AG09319 (cell line): ENCODE measurements around the gene KCNC1.

Experiments
- DNase-seq: peaks from one replicate; pipeline ENCODE4 v3.0.0-alpha.2; 2010; ENCODE audit warnings: low read depth; ENCODE audit errors: extremely low read depth
- TF ChIP-seq, protein P1 (sequence below): IDR thresholded peaks from 2 replicates; pipeline ENCODE4 v1.5.1; 2011; ENCODE audit warnings: low read depth, mild to moderate bottlenecking, inconsistent platforms, low read length, moderate library complexity

The KCNC1 gene

DNA sequence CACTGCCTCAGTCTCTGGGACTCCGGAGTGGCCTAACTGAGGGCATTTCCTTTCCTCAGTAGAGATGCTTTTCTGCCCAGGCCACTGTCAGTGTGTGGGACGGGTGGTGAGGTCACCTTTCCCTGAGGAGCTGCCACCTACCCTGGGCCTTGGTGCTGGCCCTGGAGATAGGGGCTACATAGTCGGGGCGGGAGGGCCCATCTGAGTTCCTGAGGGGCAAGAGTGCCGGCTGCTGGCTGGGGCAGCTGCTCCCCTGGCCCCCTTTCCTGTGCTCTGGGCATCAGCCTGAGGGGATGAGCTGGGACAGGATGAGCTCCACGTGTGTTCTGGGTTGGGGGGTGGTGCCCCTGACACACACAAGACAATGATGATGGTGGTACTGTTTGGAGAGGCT lies 5.4 kb downstream of the KCNC1 start:
- TF ChIP-seq, protein P1, sequence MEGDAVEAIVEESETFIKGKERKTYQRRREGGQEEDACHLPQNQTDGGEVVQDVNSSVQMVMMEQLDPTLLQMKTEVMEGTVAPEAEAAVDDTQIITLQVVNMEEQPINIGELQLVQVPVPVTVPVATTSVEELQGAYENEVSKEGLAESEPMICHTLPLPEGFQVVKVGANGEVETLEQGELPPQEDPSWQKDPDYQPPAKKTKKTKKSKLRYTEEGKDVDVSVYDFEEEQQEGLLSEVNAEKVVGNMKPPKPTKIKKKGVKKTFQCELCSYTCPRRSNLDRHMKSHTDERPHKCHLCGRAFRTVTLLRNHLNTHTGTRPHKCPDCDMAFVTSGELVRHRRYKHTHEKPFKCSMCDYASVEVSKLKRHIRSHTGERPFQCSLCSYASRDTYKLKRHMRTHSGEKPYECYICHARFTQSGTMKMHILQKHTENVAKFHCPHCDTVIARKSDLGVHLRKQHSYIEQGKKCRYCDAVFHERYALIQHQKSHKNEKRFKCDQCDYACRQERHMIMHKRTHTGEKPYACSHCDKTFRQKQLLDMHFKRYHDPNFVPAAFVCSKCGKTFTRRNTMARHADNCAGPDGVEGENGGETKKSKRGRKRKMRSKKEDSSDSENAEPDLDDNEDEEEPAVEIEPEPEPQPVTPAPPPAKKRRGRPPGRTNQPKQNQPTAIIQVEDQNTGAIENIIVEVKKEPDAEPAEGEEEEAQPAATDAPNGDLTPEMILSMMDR = no peak
- no peak for DNase-seq

DNA sequence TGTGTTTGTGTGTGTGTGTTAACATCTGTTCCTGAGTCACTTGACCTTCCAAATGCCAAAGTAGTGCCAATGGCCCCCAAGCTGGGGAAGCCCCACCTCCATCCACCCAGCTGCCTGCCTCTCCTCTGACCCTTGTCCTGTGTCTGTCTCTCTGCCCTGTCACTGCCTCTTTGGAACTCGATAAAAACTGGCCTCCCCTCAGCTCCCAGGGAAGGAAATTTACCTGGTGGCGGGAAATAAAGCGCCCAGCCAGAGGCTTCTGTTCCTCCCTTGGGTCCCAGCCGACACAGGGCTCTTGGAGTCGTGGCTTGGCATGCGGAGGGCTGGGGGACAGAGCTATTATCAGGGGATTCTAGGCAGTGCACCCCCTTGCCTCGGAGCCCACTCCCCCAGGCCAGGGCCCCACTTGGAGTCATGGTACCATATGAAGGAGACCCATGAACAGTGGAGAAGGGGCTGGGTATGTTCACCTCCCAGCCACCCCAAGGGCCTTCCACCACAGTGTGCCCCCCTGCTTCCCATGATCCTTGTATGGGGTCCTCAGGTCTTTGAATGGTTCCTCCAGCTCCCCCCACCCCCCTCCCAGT lies 6.2 kb downstream of the KCNC1 start:
- TF ChIP-seq, protein P1 = no peak
- no peak for DNase-seq

DNA sequence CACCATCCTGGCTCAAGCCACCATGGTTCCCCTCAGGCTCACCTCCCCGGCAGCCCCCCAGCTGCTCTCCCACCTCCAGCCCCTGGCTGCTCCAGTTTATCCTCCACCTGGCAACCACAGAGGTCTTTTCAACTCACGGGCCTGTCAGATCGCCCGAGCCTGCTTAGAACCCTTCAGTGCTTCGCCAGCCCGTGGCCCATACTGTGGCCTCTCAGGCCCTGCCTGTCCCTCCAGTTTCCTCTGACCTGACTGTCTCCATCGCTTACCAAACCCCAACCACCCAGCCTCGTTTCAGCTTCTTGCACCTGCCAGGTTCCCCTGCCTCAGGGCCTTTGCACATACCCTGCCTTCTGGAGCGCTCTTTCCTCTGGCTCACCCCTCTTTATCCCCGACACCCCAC lies 6.9 kb downstream of the KCNC1 start:
- no peak for DNase-seq

DNA sequence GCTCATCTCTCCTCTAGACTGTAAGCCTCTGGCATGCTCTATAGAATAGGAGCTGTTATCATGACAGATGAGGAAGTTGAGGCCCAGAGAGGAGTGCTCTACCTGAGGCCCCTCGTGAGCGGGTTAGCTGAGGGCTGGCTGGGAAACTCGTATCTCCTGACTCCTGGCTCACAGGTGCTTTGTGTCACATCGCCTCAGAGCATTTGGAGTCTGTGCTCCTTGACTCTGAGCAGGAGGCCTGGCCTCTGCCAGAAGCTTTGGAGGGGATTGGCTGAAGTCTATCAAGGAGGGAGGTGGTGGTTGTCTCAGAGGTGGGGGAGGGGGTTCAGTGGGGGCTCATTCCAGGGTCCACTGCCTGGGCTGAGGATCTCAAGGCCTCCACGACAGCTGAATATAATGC lies 7.4 kb downstream of the KCNC1 start:
- DNase-seq = no peak
- TF ChIP-seq, protein P1 = no peak

More for the DNA sequence above, 6.9 kb downstream of the KCNC1 start:
- TF ChIP-seq, protein P1 = no peak

DNA sequence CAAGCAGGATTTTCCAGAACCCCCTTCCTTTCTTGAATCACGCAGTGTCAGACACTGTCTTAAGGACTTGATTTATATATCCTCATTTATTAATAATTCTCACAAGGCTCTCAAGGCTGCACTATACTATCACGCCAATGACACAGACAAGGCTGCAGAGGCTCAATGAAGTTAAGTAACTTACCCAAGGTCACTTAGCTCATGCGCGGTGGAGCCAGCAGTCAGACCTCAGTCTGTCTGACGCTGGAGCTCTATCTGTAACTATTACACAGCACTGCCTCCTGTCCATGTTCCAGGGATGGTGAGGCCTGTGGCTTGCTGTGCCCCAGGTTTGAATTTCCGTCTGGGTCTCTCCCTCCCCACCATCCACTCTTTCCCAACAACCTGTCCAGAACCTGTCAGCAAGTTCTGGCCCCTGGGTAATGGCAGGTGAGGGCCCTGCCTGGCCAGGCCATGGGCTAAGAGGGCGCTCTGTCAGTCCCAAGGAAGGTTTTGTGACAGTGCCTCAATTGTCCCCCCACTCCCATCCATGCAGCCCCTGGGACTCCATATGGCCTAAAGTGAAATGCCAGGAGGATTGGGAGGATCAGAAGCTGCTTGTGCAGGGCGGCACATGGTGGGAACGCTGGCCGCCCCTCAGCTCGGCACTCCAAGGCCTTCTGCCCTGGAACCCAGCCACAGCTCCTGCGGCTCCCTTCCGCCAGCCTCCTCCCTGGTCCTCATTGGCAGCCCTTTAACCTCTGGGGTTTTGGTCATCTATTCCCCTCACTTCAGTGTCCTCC lies 8.6 kb downstream of the KCNC1 start:
- TF ChIP-seq, protein P1 = no peak
- DNase-seq = no peak

DNA sequence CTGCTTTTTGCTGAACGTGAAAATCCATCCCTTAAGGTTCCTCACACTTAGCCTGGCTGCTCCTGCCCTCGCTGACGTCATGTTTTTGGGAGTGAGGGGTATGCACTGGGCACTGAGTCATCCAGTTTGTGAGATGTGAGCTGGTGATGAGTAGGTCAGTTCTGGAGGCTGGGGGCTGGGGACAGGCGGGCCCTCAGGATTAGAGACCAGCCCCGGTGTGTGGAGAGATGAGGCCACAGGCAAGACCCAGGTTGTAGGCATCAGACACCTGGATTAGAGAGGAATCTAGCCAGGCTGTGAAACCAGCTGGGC lies 9.2 kb downstream of the KCNC1 start:
- TF ChIP-seq, protein P1 = no peak
- no peak for DNase-seq

DNA sequence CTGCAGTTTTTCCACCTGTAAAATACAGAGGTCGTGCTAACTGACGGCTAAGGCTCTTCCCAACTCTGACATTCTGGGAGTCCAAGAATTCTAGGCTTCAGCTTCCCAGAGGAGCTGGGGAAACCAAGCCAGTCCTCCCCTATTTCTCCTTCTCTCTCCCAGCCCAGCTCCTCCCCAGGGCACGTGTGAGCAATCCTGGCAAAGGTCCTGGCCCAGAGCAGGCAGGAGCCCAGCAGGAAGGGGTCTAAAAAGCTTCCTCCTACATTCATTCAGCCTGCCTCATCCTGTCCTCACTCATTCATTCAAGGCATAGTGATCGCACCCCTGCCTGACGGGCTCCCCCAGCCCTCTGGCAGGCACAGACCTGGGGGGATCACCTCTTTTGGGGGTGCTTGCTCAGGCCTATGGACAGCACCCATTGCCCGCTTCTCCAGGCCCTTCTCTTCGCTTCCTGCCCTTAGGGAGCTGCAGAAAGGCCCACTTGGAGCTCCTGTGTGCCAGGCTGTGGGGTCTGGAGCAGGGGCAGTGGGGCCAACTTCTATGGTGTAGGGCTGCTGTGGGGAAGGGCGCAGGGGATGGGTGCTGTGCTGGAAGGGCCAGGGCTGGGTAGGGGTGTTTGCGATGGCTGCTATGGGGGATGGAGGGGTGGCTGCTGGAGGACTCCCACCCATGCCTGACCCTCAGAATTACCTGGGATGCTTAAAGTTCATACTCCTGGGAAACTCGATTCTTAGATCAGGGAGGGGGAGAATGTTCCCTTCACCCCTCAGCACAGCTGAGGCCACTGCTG lies 9.8 kb downstream of the KCNC1 start:
- no peak for DNase-seq
- TF ChIP-seq, protein P1 = no peak
